Measurements from ENCODE around the gene FANCB. TPM values are rescaled to one million over a fixed set of nuclear protein-coding genes. Genes with fewer than 3 reads are reported as not detected.

Gene FANCB
- total RNA-seq, 6 donors from 2014 or later, result 0.46 to 1.7 (median 1.0) TPM; not detected in 1

- H3K4me1 ChIP-seq, result no peaks in the 10 kb centered on the region
- 77 to 92% methylated on average over 2 of the region's 2 CpGs for WGBS, 2 donors
- peaks cover 0 to 9% (median 0%) of the 10 kb centered on the region in 4 donors for H3K36me3 ChIP-seq
- DNase-seq, result no peak
- no peaks in the 10 kb centered on the region for H3K9me3 ChIP-seq
- no peak for ATAC-seq (ENCODE audit: low FRiP score in 2 of 2)
- no peak overlapping the region for H3K4me3 ChIP-seq
- TF ChIP-seq EP300 (IDR thresholded peaks at IDR 0.05), result no peak
- no peak for TF ChIP-seq POLR2AphosphoS5 (IDR thresholded peaks at IDR 0.05)
- TF ChIP-seq CTCF (IDR thresholded peaks at IDR 0.05), result no peak
- TF ChIP-seq POLR2A (IDR thresholded peaks at IDR 0.05), result no peak
- H3K27ac ChIP-seq, result no peak overlapping the region
- H3K27me3 ChIP-seq, result no peaks in the 10 kb centered on the region
Observed at GRCh38 chrX:14897042-14897441, 24.2 kb upstream of the FANCB start.

- no peak for DNase-seq
Observed at GRCh38 chrX:14896273-14896672, 23.4 kb upstream of the FANCB start.

GRCh38 chrX:14886252-14886651 lies 13.4 kb upstream of the FANCB start:
- WGBS, 2 donors, result 62 to 65% methylated on average over 3 of the region's 3 CpGs
- DNase-seq (no peak), ATAC-seq (ENCODE audit: low FRiP score in 2 of 2) (peak in 1 of 2 donors; percentile 71)

More at GRCh38 chrX:14896273-14896672, 23.4 kb upstream of the FANCB start:
- TF ChIP-seq EP300 (IDR thresholded peaks at IDR 0.05), result no peak
- no peak for TF ChIP-seq CTCF (IDR thresholded peaks at IDR 0.05)
- TF ChIP-seq POLR2AphosphoS5 (IDR thresholded peaks at IDR 0.05), result no peak
- no peak for TF ChIP-seq POLR2A (IDR thresholded peaks at IDR 0.05)
- Histone ChIP-seq H3K4me1 (no peaks in the 10 kb centered on the region), H3K27ac (no peak overlapping the region), H3K9me3 (no peaks in the 10 kb centered on the region), H3K36me3 (peaks cover 0 to 9% (median 0%) of the 10 kb centered on the region in 4 donors), H3K27me3 (no peaks in the 10 kb centered on the region), H3K4me3 (no peak overlapping the region)
- WGBS, 2 donors, result 83% methylated on average over 2 of the region's 2 CpGs
- no peak for ATAC-seq (ENCODE audit: low FRiP score in 2 of 2)

GRCh38 chrX:14884714-14885113 lies 11.8 kb upstream of the FANCB start:
- Histone ChIP-seq H3K27ac (no peak overlapping the region), H3K9me3 (no peaks in the 10 kb centered on the region), H3K4me3 (no peak overlapping the region), H3K4me1 (no peaks in the 10 kb centered on the region), H3K27me3 (no peaks in the 10 kb centered on the region), H3K36me3 (no peaks in the 10 kb centered on the region)
- WGBS, 2 donors, result 81 to 92% methylated on average over 1 of the region's 1 CpG
- DNase-seq, result no peak
- no peak for ATAC-seq (ENCODE audit: low FRiP score in 2 of 2)
- TF ChIP-seq CTCF (IDR thresholded peaks at IDR 0.05) (no peak), POLR2A (IDR thresholded peaks at IDR 0.05) (no peak), EP300 (IDR thresholded peaks at IDR 0.05) (no peak), POLR2AphosphoS5 (IDR thresholded peaks at IDR 0.05) (no peak)

More at GRCh38 chrX:14886252-14886651, 13.4 kb upstream of the FANCB start:
- H3K36me3 ChIP-seq, result no peaks in the 10 kb centered on the region
- TF ChIP-seq EP300 (IDR thresholded peaks at IDR 0.05) (no peak), POLR2AphosphoS5 (IDR thresholded peaks at IDR 0.05) (no peak), CTCF (IDR thresholded peaks at IDR 0.05) (no peak), POLR2A (IDR thresholded peaks at IDR 0.05) (no peak)
- no peaks in the 10 kb centered on the region for H3K27me3 ChIP-seq
- no peak overlapping the region for H3K27ac ChIP-seq
- no peak overlapping the region for H3K4me3 ChIP-seq
- no peaks in the 10 kb centered on the region for H3K4me1 ChIP-seq
- H3K9me3 ChIP-seq, result no peaks in the 10 kb centered on the region

- Histone ChIP-seq H3K4me3 (no peak overlapping the region), H3K9me3 (no peaks in the 10 kb centered on the region), H3K27me3 (no peaks in the 10 kb centered on the region), H3K4me1 (no peaks in the 10 kb centered on the region), H3K27ac (no peak overlapping the region), H3K36me3 (no peaks in the 10 kb centered on the region)
- ATAC-seq (ENCODE audit: low FRiP score in 2 of 2) (no peak), DNase-seq (no peak)
- no peak for TF ChIP-seq CTCF (IDR thresholded peaks at IDR 0.05)
- TF ChIP-seq EP300 (IDR thresholded peaks at IDR 0.05), result no peak
- TF ChIP-seq POLR2A (IDR thresholded peaks at IDR 0.05), result no peak
- TF ChIP-seq POLR2AphosphoS5 (IDR thresholded peaks at IDR 0.05), result no peak
Observed at GRCh38 chrX:14883826-14884225, 11.0 kb upstream of the FANCB start.

Measured in upper lobe of left lung (tissue), 6 donors.